ENCODE results near the gene ARHGAP10.

Gene ARHGAP10

GRCh38 chr4:147765121-147765529 lies 33.2 kb downstream of the ARHGAP10 start:
- no peak for DNase-seq (ENCODE audit: low spot score)

DNA sequence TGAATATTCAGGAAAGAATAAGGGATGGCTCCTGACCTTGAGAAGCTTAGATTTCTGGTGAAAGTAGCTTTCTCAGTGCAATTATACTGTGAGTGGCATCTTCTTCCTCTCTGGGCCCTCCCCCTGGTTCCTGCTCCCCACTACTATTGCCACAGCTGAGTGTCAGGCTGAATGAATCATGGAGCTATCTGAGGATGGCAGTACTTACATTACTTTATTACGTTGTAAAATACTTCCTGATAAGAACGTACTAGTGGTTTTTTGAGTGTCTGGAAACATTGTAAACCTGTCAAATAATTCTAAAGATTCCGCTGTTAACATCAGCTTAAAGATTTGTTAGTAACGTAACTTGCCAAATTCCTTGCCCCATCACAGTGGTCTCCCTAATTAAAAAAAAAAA lies 36.2 kb downstream of the ARHGAP10 start:
- no peak for DNase-seq (ENCODE audit: low spot score)

DNA sequence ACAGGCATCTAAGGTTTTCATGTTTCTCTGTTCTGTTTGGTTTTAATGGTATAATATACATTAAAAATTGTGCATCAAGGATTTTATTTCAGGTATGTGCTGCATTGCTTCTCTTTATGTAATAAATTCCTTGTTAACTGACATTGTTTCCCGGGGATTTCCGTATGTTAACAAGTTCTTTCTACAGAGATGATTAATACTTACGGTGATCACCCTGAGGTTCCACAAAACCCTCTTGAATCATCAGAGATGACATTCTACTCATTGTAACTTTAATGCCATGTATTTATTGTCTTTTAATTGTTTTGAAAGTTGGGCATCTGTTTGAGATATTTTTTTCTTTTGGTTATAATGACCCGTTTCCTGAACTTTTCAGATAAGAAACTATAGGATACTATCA lies 37.5 kb downstream of the ARHGAP10 start:
- no peak for DNase-seq (ENCODE audit: low spot score)

GRCh38 chr4:147770831-147771230 lies 38.9 kb downstream of the ARHGAP10 start:
- DNase-seq (ENCODE audit: low spot score), result peak; percentile 64

GRCh38 chr4:147772056-147772455 lies 40.2 kb downstream of the ARHGAP10 start:
- DNase-seq (ENCODE audit: low spot score), result no peak

GRCh38 chr4:147772459-147772969 lies 40.6 kb downstream of the ARHGAP10 start:
- no peak for DNase-seq (ENCODE audit: low spot score)

DNA sequence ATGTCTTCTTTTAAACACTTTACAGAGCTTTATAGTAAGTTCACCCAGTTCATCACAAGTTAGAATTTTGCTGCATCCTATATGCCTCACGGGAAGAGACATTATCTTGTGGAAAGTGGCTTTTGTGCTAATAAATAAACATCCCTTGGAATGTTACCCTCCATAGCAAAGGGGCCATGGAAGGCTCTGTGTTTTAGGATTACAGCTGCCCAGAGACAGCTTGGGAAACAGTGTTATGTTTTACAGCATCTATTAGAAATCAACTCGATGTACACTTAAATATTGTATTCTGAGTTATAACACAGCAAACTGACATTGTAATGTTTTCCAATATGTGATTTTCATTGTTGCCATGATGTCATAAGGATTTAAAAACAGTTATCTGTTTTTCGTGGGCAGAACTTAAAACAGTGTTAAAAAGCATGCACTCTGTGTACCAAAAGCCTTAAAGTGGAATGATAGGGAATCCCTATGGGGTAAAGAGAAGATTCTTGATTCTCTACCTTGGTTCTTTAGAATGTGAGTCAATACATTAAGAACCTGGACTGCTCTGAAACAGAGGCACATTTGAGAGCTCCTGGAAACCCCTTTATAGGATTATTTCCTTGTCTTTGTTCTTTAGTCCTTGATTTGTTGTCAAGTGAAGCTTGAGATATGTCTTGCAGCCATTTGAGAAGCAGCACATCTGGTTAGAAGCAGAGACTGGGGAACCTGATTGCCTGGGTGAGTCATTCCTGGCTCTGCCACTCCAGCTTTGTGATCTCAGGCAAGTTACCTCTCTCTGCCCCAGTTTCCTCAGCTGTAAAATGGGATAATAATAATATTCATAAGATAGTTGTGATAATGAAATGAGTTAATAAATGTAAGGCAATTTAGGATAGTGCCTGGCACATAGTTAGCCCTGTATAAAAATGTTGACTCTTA lies 41.6 kb downstream of the ARHGAP10 start:
- DNase-seq (ENCODE audit: low spot score), result no peak

DNA sequence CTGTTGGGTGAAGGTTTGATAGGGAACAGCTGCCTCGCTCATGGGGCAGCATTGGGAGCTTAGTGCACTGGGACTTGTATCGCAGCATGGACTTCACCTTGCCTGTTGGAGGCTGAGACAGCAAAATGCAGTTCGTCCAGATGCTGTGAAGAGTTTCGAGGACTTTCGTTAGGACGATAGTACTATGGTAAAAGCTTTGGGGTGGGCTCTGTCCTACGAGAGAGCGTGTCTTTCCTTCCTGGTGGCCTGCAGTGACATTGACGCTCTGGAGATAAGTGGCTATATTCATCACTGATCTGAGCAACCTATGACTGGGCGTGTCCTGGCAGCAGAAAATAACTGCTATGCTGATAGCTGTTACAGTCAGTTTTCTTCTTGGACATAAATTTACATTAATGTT lies 44.8 kb downstream of the ARHGAP10 start:
- peak; percentile 59 for DNase-seq (ENCODE audit: low spot score)

- DNase-seq (ENCODE audit: low spot score), result no peak
Measured at GRCh38 chr4:147777456-147778091, 45.7 kb downstream of the ARHGAP10 start.

DNA sequence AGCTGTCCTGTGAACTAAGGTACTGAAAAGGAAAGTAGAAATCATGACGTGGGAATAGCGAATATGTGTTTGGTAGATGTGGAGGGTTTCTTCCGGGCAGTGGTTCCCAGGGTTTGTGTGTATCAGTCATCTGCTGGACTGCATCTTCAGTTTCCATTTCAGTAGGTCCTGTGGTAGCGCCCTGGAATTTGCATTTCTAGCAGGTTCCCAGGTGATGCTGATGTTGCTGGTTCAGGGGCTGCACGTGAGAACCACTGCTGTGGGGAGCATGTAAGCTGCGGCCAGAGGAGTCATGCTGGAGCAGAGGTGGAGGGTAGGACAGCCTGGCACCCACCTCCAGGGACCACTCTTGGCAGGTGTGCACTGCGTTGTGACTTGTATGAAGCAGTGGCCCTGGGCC lies 47.1 kb downstream of the ARHGAP10 start:
- DNase-seq (ENCODE audit: low spot score), result no peak

DNA sequence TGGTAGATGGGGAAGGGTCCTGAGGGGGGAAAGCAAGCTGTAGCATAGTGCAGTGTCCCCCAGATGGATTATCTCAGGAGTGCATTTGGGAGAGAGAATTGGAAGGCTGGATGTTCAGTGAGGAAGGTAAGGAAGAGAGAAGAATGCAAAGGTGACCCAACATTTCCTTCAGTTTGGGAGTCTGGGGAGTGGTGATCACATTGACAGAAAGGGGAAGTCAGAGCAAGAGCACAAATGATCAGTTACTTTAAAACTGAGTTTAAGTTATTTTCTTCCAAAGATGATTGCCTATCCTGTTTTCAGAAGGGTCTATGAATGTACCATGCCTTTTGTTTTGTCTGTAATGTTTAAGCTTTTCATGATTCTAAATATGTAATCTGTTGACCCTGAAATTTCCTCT lies 47.6 kb downstream of the ARHGAP10 start:
- no peak for DNase-seq (ENCODE audit: low spot score)

- no peak for DNase-seq (ENCODE audit: low spot score)
Measured at GRCh38 chr4:147780137-147780777, 48.4 kb downstream of the ARHGAP10 start.

- DNase-seq (ENCODE audit: low spot score), result no peak
Measured at GRCh38 chr4:147782087-147782781, 50.3 kb downstream of the ARHGAP10 start.

DNA sequence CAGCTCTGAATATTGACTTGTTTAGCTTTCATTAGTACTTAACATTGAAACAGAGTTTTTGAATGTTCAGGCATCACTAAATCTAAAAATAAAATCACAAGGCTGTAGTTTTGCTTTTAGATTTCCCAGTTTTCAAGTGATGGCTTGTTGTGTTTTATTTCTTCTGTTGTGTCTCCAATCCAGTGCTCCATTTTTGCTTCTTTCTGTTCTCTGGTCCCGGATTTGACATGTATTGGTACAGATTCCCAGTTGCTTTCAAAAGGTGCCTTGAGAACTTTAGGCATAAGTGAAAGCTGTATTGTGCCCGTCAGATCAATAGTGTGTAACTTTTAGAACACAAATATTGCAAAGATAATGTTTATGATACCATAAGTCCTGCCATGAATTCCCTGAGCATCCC lies 53.2 kb downstream of the ARHGAP10 start:
- peak; percentile 59 for DNase-seq (ENCODE audit: low spot score)

GRCh38 chr4:147786031-147786430 lies 54.1 kb downstream of the ARHGAP10 start:
- DNase-seq (ENCODE audit: low spot score), result peak; percentile 72

DNA sequence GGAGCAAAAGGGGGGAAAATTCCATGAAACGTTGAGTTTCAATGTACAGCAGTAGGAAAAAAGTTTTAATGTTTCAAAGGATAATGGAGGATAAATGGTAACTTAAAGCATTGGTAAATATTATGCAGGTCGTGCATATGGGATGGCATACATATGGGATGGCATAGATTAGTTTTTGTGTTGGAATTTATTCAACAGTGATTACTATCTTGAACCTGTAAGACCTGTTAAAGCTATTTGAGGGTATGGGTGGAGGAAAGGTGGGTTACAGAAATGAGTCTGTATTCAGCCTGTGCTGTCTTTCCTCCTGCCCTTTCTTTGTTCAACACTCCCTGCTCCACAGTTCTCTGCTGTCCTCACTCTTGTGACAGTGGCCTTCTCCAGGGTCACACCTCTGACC lies 54.6 kb downstream of the ARHGAP10 start:
- DNase-seq (ENCODE audit: low spot score), result no peak

- no peak for DNase-seq (ENCODE audit: low spot score)
Measured at GRCh38 chr4:147787204-147787603, 55.3 kb downstream of the ARHGAP10 start.

GRCh38 chr4:147788791-147789190 lies 56.9 kb downstream of the ARHGAP10 start:
- DNase-seq (ENCODE audit: low spot score), result peak; percentile 29

- DNase-seq (ENCODE audit: low spot score), result no peak
Measured at GRCh38 chr4:147789596-147789995, 57.7 kb downstream of the ARHGAP10 start.

DNA sequence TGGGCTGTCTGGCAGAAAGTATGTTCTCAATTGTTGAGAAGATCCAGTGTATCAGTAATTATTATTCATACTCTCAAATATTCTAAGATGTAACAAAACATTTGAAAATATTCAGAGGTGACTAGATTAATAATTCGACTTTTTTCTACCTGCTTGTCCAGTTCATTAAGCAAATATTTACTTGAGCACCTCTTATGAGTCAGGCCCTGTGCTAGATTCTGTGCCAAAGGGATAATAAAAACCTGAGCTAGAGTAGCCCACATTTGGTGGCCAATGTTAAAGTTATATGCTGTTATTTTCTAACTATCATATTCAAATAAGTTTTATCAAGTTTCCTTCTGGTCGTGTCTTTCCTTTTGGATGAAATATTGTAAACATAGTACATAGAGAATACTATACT lies 58.5 kb downstream of the ARHGAP10 start:
- no peak for DNase-seq (ENCODE audit: low spot score)

GRCh38 chr4:147791341-147791740 lies 59.5 kb downstream of the ARHGAP10 start:
- DNase-seq (ENCODE audit: low spot score), result no peak

DNA sequence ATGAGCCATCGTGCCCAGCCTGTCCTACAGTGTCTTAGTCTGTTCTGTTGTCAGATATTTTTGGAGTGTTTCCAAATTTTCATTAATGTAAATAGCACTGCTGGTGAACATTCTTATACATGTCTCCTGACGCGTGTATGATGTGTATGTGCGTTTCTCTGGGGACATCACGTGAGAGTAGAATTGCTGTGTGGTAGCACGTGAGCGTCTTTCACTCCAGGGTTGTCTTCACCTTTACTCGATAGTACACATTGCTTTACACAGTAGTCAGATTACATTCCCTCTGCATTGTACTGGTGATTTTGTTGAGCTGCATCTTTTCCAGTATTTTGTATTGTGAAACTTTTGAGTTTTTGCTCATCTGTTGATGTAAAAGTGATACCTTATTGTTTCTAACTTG lies 60.0 kb downstream of the ARHGAP10 start:
- DNase-seq (ENCODE audit: low spot score), result no peak

Measured in SK-N-DZ (cell line).